ENCODE measurements around the gene BCL2.
"Not testable (repeated sequence)": the region's sequence is repeated elsewhere in the genome, so short reads cannot be mapped to it uniquely, and the experiment has no call there.

The BCL2 gene

DNA sequence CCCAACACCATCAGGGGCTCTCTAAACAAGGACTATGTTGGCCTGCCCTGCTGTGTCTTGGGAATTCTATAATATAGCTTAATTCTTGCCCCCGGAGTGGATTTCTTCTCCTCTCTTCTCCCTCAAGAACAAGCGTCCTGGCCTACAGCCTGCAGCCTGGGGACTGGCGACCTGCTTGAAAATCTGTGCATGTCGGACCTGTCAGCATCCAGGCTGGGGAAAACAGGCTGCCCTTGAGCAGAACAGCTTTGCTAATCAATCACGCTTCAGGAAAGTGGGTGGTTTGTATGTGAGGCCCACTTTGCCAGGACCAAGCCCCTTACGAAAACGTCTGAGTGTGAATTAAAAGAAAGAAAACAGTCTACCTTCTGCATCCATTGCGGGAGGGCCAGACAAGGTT, 116.7 kb downstream of the BCL2 start:
- DNase-seq (ENCODE audit: low read depth) = no peak
- no peak overlapping the region for H3K4me3 ChIP-seq (ENCODE audit: low read depth, low read length)
- TF ChIP-seq, protein P1, sequence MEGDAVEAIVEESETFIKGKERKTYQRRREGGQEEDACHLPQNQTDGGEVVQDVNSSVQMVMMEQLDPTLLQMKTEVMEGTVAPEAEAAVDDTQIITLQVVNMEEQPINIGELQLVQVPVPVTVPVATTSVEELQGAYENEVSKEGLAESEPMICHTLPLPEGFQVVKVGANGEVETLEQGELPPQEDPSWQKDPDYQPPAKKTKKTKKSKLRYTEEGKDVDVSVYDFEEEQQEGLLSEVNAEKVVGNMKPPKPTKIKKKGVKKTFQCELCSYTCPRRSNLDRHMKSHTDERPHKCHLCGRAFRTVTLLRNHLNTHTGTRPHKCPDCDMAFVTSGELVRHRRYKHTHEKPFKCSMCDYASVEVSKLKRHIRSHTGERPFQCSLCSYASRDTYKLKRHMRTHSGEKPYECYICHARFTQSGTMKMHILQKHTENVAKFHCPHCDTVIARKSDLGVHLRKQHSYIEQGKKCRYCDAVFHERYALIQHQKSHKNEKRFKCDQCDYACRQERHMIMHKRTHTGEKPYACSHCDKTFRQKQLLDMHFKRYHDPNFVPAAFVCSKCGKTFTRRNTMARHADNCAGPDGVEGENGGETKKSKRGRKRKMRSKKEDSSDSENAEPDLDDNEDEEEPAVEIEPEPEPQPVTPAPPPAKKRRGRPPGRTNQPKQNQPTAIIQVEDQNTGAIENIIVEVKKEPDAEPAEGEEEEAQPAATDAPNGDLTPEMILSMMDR (IDR thresholded peaks at IDR 0.05; ENCODE audit: insufficient read depth, low read depth, low read length, missing control alignments) = no peak

DNA sequence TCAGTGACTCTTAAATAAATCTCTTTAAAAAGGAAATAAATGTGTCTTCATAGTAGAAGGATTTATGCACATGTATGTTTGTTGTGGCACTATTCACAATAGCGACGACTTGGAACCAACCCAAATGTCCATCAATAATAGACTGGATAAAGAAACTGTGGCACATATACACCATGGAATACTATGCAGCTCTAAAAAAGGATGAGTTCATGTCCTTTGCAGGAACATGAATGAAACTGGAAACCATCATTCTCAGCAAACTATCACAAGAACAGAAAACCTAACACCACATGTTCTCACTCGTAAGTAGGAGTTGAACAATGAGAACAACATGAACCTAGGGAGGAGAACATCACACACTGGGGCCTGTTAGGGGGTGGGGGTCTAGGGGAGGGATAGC, 118.1 kb downstream of the BCL2 start:
- DNase-seq (ENCODE audit: low read depth); H3K4me3 ChIP-seq (ENCODE audit: low read depth, low read length): not testable (repeated sequence)

- TF ChIP-seq, protein P1 (IDR thresholded peaks at IDR 0.05; ENCODE audit: insufficient read depth, low read depth, low read length, missing control alignments) = no peak
- H3K4me3 ChIP-seq (ENCODE audit: low read depth, low read length) = no peak overlapping the region
Measured at GRCh38 chr18:63199743-63200241, 119.8 kb downstream of the BCL2 start.

GRCh38 chr18:63198868-63199742, 120.5 kb downstream of the BCL2 start:
- no peak for DNase-seq (ENCODE audit: low read depth)
- TF ChIP-seq, protein P1 (IDR thresholded peaks at IDR 0.05; ENCODE audit: insufficient read depth, low read depth, low read length, missing control alignments) = no peak

More at GRCh38 chr18:63199743-63200241, 119.8 kb downstream of the BCL2 start:
- DNase-seq (ENCODE audit: low read depth) = no peak

GRCh38 chr18:63198098-63198760, 121.3 kb downstream of the BCL2 start:
- no peak for DNase-seq (ENCODE audit: low read depth)
- H3K4me3 ChIP-seq (ENCODE audit: low read depth, low read length) = no peak overlapping the region
- TF ChIP-seq, protein P1 (IDR thresholded peaks at IDR 0.05; ENCODE audit: insufficient read depth, low read depth, low read length, missing control alignments) = no peak

More at GRCh38 chr18:63198868-63199742, 120.5 kb downstream of the BCL2 start:
- no peak overlapping the region for H3K4me3 ChIP-seq (ENCODE audit: low read depth, low read length)

DNA sequence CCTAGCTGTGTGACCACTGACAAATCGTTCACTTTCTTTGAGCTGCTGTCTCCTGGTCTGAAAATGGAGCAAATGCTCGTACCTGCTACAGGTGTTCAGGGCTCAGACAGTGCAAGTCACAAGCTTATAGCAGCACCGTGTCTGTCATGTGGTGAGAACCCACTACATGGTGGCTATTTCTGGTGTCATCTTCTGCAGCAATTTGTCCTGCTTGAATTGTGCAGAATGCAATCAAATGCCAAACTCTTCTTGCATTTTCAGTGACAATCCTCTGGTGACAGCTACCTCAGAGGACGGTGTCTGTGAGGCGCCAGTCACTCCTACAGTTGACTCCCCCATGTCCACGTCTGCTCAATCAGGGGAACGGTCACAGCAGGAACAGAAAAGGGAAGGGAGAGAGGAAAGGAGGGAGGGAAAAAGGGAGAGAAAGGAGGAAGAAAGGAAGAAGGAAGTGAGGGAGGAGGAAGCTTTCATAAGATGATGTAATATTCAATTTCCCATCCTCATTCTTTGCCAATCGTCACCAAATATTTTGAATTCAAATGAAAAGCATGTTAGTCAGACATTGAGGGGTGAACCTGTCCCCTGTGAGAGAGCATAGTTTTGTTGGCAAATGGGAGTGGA, 122.2 kb downstream of the BCL2 start:
- TF ChIP-seq, protein P1 (IDR thresholded peaks at IDR 0.05; ENCODE audit: insufficient read depth, low read depth, low read length, missing control alignments) = no peak
- no peak for DNase-seq (ENCODE audit: low read depth)
- no peak overlapping the region for H3K4me3 ChIP-seq (ENCODE audit: low read depth, low read length)
